H54 (cell line): ENCODE data around the gene ZHX3.

Source experiments
- DNase-seq: peaks from one replicate; pipeline ENCODE4 v3.0.0; 2011; ENCODE audit warnings: low spot score, mixed read lengths; ENCODE audit not compliant: insufficient read length
- FAIRE-seq: peaks from 3 replicates; lab custom pipeline; 2011; peaks lifted over from hg19 to GRCh38; lab: Jason Lieb, UNC
- POLR2A ChIP-seq: IDR thresholded peaks from 2 replicates; pipeline ENCODE4 v1.6.1; 2011; ENCODE audit warnings: low read depth, mild to moderate bottlenecking, low read length

Gene ZHX3

GRCh38 chr20:41131594-41132387, 185.7 kb downstream of the ZHX3 start:
- no peak for DNase-seq
- FAIRE-seq, result no peak
- no peak for TF ChIP-seq POLR2A
